HG03064 (cell line): ENCODE measurements around the gene AGAP1.

Source experiments
- ATAC-seq: cut with Tn5 transposase; IDR thresholded peaks from one replicate; pipeline ENCODE4 v1.9.1; 2021; ENCODE audit warnings: low read depth; ENCODE audit not compliant: unreplicated experiment

The AGAP1 gene

GRCh38 chr2:235698028-235698427 is 204.2 kb downstream of the AGAP1 start:
- no peak for ATAC-seq

GRCh38 chr2:235698491-235698890 is 204.6 kb downstream of the AGAP1 start:
- no peak for ATAC-seq

- no peak for ATAC-seq
Observed at GRCh38 chr2:235699576-235699975, 205.7 kb downstream of the AGAP1 start.

GRCh38 chr2:235701206-235701981 is 207.6 kb downstream of the AGAP1 start:
- ATAC-seq = no peak

- ATAC-seq = no peak
Observed at GRCh38 chr2:235702186-235702585, 208.3 kb downstream of the AGAP1 start.

- no peak for ATAC-seq
Observed at GRCh38 chr2:235703711-235704295, 210.0 kb downstream of the AGAP1 start.

GRCh38 chr2:235705296-235705695 is 211.5 kb downstream of the AGAP1 start:
- no peak for ATAC-seq

GRCh38 chr2:235706506-235706905 is 212.7 kb downstream of the AGAP1 start:
- ATAC-seq = no peak

GRCh38 chr2:235707411-235708096 is 213.7 kb downstream of the AGAP1 start:
- no peak for ATAC-seq

GRCh38 chr2:235709124-235709813 is 215.4 kb downstream of the AGAP1 start:
- no peak for ATAC-seq

- no peak for ATAC-seq
Observed at GRCh38 chr2:235709969-235710879, 216.4 kb downstream of the AGAP1 start.

GRCh38 chr2:235710933-235711332 is 217.1 kb downstream of the AGAP1 start:
- ATAC-seq = no peak

- no peak for ATAC-seq
Observed at GRCh38 chr2:235711527-235711926, 217.7 kb downstream of the AGAP1 start.

- ATAC-seq = no peak
Observed at GRCh38 chr2:235712176-235712575, 218.3 kb downstream of the AGAP1 start.

GRCh38 chr2:235713189-235713588 is 219.3 kb downstream of the AGAP1 start:
- no peak for ATAC-seq

- ATAC-seq = no peak
Observed at GRCh38 chr2:235715601-235716000, 221.8 kb downstream of the AGAP1 start.

GRCh38 chr2:235716875-235717496 is 223.1 kb downstream of the AGAP1 start:
- no peak for ATAC-seq

GRCh38 chr2:235719146-235719942 is 225.5 kb downstream of the AGAP1 start:
- no peak for ATAC-seq

- ATAC-seq = no peak
Observed at GRCh38 chr2:235721625-235722024, 227.8 kb downstream of the AGAP1 start.
